Measurements from ENCODE around the gene SLC35C1.

SLC35C1 gene

DNA sequence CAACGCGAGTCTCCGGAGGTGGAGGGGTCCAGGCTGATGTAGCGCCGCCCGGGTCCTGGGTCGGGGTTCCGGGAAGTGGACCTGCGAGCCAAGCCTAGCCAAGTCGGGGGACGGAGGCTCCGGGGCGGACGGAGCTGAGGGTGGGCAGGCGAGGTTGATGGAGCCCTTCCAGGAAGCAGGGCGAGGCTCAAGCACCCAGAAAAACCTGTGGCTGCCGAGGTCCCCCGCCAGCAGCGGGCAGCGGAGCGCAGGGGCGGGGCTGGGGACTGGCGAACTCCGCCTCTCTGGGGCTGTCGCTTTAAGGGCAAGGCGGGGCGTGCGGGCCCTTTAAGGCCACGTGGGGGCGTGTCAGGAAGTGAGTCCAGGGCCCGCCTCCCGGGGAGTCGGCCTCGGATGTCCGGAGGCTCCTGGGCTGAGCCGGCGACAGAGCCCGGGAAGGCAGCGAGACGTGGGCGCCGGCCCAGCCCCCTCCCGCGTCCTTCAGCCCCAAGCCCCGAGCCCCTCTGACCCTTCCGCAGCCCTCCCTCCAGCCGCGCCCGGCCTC, at the start of gene SLC35C1:
Gene SLC35C1, plus strand, starts transcription at position 389 of the 544 bp plus-strand sequence. CDS start 653 bp downstream, outside the sequence.
- peak; percentile 95 for DNase-seq

GRCh38 chr11:45755281-45755859, 49.6 kb upstream of the SLC35C1 start:
- DNase-seq: no peak

- no peak for DNase-seq
These were observed 48.5 kb upstream of the SLC35C1 start for GRCh38 chr11:45756384-45757010.

GRCh38 chr11:45757672-45758071, 47.3 kb upstream of the SLC35C1 start:
- no peak for DNase-seq

DNA sequence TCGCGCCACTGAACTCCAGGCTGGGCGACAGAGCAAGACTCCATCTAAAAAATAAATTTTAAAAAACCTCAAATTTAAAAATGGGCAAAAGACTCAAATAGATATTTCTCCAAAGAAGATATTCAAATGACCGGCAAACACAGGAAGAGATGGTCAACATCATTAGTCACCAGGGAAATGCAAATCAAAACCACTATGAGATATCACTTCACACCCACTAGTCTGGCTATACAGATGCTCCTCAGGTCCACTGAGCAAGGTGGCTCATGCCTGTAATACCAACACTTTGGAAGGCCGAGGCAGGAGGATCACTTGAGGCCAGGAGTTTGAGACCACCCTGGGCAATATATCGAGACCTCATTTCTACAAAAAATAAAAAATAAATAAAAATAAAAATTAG, 43.3 kb upstream of the SLC35C1 start:
- DNase-seq: no peak

DNA sequence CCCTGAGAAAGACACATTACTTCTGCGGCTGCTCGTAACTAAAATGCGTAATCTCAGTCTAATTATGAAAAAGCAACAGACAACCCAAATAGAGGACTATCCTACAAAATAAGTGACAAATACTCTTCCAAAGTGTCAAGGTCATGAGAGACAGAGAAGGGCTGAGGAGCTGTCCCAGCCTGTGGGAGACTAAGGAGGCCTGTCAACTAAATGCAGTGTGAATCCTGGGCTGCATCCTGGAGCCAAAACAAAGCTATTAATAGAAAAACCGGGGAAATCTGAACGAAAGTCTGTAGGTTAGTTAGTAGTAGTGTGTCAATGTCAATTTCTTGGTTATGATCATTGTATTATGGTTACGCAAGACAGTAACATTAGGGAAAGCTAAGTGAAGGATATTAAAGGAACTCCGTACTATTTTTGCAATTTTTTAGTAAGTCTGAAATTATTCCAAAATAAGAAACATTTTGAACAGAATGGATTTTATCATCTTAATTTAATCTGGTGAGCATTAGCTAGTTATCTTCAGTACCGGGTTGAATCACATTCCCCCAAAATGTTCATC, 39.8 kb upstream of the SLC35C1 start:
- no peak for DNase-seq

DNA sequence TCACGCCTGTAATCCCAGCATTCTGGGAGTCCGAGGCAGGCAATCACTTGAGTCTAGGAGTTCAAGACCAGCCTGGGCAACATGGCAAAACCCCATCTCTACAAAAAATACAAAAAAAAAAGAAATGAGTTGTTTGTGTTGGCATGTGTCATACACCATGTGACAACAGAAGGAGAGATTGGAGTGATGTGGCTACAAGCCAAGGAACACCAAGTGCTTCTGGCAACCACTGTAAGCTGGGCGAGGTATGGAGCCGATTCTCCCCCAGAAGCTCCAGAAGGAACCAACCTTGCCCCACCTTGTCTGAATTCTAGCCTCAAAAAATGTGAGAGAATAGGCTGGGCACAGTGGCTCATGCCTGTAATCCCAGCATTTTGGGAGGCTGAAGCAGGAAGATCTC, 39.1 kb upstream of the SLC35C1 start:
- no peak for DNase-seq

- DNase-seq: no peak
These were observed 38.5 kb upstream of the SLC35C1 start for GRCh38 chr11:45766469-45766868.

DNA sequence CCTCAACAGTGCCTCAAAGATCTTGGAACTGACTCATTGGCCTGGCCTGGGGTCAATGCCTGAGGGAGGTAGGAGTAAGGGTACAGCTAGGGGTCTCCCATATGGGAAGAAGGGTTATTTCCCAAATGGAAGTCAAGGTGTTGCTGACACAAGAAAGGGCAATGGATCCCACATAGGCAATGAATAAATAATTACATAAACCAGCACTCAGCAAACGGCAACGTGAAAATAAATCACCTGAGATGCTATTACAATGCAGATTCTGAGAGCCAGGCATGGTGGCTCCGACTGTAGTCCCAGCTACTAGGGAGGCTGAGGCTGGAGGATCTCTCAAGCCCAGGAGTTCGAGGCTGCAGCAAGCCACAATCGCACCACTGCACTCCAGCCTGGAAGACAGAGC, 36.5 kb upstream of the SLC35C1 start:
- no peak for DNase-seq

DNA sequence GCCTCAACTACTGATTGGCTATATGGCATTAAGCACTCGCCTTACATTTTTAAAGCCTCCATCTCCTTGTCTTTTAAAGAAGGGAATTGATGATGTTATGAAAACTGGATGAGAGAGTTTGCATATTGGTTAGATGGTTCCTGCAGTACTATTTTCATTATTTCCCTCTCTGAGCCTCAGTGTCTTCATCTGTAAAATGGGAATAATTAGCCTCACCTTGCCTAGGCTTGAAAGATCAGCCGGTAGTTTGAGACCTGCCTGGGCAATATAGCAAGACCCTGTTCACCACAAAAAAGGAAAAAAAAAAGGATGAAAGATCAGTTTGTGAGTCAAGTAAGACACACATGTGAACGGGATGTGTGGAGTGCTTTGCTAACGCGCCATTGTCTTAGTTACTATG, 35.0 kb upstream of the SLC35C1 start:
- no peak for DNase-seq

GRCh38 chr11:45771193-45771565, 33.8 kb upstream of the SLC35C1 start:
- peak; percentile 32 for DNase-seq

- peak; percentile 71 for DNase-seq
These were observed 33.1 kb upstream of the SLC35C1 start for GRCh38 chr11:45771566-45772448.

DNA sequence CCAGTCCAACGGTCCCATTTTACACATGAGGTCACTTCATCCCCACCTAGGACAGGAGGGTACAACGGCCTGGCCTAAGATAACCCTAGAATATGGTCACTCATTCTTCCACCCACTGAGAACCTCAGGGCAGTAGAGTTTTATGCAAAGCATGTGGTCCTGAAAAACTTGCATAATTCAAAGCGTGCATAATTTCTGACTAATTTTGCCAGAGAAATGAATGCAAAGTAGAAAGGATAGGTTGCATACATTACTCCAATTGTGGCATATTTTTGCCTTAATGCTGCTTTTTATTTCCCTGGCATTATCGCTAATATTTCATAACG, 32.5 kb upstream of the SLC35C1 start:
- DNase-seq: no peak

- DNase-seq: no peak
These were observed 31.8 kb upstream of the SLC35C1 start for GRCh38 chr11:45772986-45773785.

DNA sequence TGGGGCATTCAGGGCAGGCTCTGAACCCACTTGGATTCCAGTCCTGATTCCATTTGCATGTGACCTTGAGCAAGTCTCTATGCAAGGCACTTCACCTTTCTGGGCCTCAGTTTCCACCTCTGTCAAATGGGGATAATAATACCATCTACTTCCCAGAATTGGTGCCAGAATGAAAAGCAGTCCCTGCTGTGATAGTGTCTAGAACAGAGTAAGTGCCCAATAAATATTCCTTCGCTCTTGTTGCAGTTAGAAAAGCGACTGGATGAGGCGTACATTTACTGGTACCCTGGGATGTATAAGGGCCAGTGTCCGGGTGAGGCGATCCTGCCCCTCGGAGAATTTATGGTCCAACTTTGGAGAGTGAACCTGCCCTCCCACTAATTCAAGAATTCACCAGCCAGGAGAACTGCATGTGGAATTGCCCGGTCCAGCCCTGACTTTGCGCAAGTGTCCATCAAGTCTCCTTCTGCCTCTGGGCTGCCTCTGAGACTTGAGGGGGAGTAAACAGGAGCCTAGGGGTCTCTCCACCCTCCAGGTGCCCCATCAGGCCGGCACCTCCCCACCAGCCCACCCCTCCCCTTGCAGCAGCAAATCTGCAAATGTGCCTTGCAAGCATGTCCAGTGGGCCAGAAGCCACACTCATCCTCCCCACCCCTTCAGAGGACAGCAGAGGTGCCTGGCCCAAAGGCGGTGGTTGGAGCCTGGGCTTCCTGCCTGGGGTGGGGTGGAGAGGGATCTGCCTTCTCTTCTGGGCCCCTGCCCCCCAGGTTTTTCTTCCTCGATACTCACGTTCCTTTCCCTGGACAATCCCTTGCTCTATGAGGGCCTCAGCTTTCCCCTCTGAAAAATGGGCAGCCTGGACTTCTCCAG, 30.9 kb upstream of the SLC35C1 start:
- no peak for DNase-seq

GRCh38 chr11:45774786-45775185, 30.2 kb upstream of the SLC35C1 start:
- DNase-seq: no peak

DNA sequence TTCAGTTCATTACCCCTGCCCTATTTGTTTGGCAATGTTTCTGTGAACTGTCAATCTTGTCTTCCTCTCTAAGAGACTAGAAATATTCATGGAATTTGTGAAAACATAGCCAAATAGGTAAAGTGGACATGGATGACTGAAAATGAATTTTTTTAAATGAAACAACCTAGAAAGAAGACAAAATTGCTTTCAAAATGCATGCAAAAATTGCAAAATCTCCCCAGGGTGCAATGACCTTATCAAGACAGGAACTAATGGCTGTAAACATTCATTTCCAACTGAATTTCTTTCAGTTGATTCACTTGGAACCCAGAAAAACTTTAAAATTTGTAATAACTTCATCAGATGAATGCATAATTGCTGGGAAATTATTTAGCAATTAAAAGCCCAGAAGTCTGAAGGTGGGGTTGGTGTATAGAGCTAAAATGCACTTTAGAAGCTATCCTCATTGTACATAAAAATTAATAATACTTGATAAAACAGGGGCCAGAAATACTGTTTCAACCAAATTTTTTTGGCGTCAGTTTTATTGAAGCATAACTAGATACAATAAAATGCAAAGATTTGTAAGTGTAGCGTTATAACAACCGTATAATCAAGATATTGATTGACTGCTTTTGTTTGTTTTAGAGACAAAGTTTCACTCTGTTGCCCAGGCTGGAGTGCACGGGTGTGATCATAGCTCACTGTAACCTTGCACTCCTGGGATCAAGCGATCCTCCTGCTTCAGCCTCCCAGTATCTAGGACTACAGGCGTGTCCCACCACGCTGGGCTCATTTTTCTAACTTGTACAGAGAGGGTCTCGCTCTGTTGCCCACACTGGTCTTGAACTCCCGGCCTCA, 27.6 kb upstream of the SLC35C1 start:
- no peak for DNase-seq

DNA sequence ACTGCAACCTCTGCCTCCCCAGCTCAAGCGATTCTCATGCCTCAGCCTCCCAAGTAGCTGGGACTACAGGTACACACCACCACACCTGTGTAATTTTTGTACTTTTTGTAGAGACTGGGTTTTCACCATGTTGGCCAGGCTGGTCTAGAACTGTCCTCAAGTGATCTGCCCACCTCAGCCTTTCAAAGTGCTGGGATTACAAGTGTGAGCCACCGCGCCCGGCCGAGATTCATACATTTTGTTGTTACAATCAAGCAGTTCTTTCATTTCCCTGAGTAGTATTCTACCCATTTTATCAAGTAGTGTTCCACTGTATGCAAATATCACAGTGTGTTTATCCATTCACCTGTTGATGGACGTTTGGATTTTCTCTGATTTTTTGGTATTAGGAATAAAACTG, 26.6 kb upstream of the SLC35C1 start:
- no peak for DNase-seq

- no peak for DNase-seq
These were observed 25.3 kb upstream of the SLC35C1 start for GRCh38 chr11:45779602-45780001.

DNA sequence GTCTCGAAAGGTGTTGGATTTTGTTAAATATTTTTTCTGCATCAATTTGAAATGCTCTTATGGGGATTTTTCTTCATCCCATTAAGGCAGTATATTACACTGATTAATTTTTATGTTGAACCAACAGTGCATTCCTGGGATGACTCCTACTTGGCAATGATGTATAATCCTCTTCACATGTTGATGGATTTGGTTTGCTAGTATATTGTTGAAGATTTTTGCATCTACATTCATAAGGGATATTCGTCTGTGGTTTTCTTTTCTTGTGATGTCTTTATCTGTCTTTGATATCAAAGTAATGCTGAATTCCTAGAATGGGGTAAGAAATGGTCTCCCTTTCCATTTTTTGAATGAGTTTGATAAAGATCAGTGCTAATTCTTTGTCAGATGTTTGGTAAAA, 18.7 kb upstream of the SLC35C1 start:
- no peak for DNase-seq

- no peak for DNase-seq
These were observed 16.1 kb upstream of the SLC35C1 start for GRCh38 chr11:45788887-45789286.

All from HCEC 1CT (cell line).